Measurements from ENCODE around the gene MMP15. TPM values are rescaled to one million over a fixed set of nuclear protein-coding genes. Genes with fewer than 3 reads are reported as not detected.

MMP15 gene
- total and polyA plus RNA-seq, 4 donors: 0.82 to 5.9 (median 3.8) TPM

- no peaks in the 10 kb centered on the region for H3K9me3 ChIP-seq (ENCODE audit: control insufficient read depth, low read length)
- H3K27me3 ChIP-seq (ENCODE audit: control insufficient read depth in 1 of 2, insufficient read depth in 2 of 2, low read length in 1 of 2): no peaks in the 10 kb centered on the region
- no peaks in the 10 kb centered on the region for H3K36me3 ChIP-seq (ENCODE audit: control insufficient read depth in 1 of 2, insufficient read depth in 2 of 2, low read length in 1 of 2)
- intact Hi-C loops (cut with DNase I): no loop called here
- H3K4me3 ChIP-seq (ENCODE audit: low read length in 2 of 2): no peak overlapping the region
- no peak overlapping the region for H3K27ac ChIP-seq (ENCODE audit: low read depth in 1 of 2, low read length in 2 of 2)
- ATAC-seq (ENCODE audit: low FRiP score) (no peak), DNase-seq (no peak)
- WGBS, 2 donors: 85 to 87% methylated on average over 14 of the region's 14 CpGs
- H3K4me1 ChIP-seq (ENCODE audit: control insufficient read depth in 1 of 2, insufficient read depth in 2 of 2, low read length in 2 of 2): no peaks in the 10 kb centered on the region
Observed at GRCh38 chr16:58040945-58041627, 15.5 kb downstream of the MMP15 start.

- Histone ChIP-seq H3K4me1 (ENCODE audit: control insufficient read depth in 1 of 2, insufficient read depth in 2 of 2, low read length in 2 of 2) (no peaks in the 10 kb centered on the region), H3K36me3 (ENCODE audit: control insufficient read depth in 1 of 2, insufficient read depth in 2 of 2, low read length in 1 of 2) (no peaks in the 10 kb centered on the region), H3K9me3 (ENCODE audit: control insufficient read depth, low read length) (no peaks in the 10 kb centered on the region), H3K27ac (ENCODE audit: low read depth in 1 of 2, low read length in 2 of 2) (no peak overlapping the region), H3K27me3 (ENCODE audit: control insufficient read depth in 1 of 2, insufficient read depth in 2 of 2, low read length in 1 of 2) (no peaks in the 10 kb centered on the region), H3K4me3 (ENCODE audit: low read length in 2 of 2) (no peak overlapping the region)
- DNase-seq: no peak
- WGBS, 2 donors: 96 to 99% methylated on average over 15 to 18 of the region's 18 CpGs
- intact Hi-C loops (cut with DNase I): no loop called here
- no peak for ATAC-seq (ENCODE audit: low FRiP score)
Observed at GRCh38 chr16:58041628-58041955, 16.0 kb downstream of the MMP15 start.

GRCh38 chr16:58042001-58042885, 16.7 kb downstream of the MMP15 start:
- no peaks in the 10 kb centered on the region for H3K36me3 ChIP-seq (ENCODE audit: control insufficient read depth in 1 of 2, insufficient read depth in 2 of 2, low read length in 1 of 2)
- no peaks in the 10 kb centered on the region for H3K27me3 ChIP-seq (ENCODE audit: control insufficient read depth in 1 of 2, insufficient read depth in 2 of 2, low read length in 1 of 2)
- ATAC-seq (ENCODE audit: low FRiP score): no peak
- H3K4me1 ChIP-seq (ENCODE audit: control insufficient read depth in 1 of 2, insufficient read depth in 2 of 2, low read length in 2 of 2): no peaks in the 10 kb centered on the region
- no peak overlapping the region for H3K4me3 ChIP-seq (ENCODE audit: low read length in 2 of 2)
- no peak for DNase-seq
- no peak overlapping the region for H3K27ac ChIP-seq (ENCODE audit: low read depth in 1 of 2, low read length in 2 of 2)
- WGBS, 2 donors: 94 to 96% methylated on average over 22 of the region's 22 CpGs
- H3K9me3 ChIP-seq (ENCODE audit: control insufficient read depth, low read length): no peaks in the 10 kb centered on the region
- intact Hi-C loops (cut with DNase I): loop anchor here in 1 of 2 donors (2.0 kb wide), 1 partner anchor 63 kb away; no protein-coding TSS in a partner anchor

GRCh38 chr16:58042886-58043515, 17.4 kb downstream of the MMP15 start:
- no peak overlapping the region for H3K4me3 ChIP-seq (ENCODE audit: low read length in 2 of 2)
- DNase-seq: no peak
- no peaks in the 10 kb centered on the region for H3K4me1 ChIP-seq (ENCODE audit: control insufficient read depth in 1 of 2, insufficient read depth in 2 of 2, low read length in 2 of 2)
- H3K9me3 ChIP-seq (ENCODE audit: control insufficient read depth, low read length): no peaks in the 10 kb centered on the region
- H3K27me3 ChIP-seq (ENCODE audit: control insufficient read depth in 1 of 2, insufficient read depth in 2 of 2, low read length in 1 of 2): no peaks in the 10 kb centered on the region
- H3K27ac ChIP-seq (ENCODE audit: low read depth in 1 of 2, low read length in 2 of 2): no peak overlapping the region
- no peak for ATAC-seq (ENCODE audit: low FRiP score)
- intact Hi-C loops (cut with DNase I): loop anchor here in 1 of 2 donors (2.0 kb wide), 1 partner anchor 62 kb away; no protein-coding TSS in a partner anchor
- no peaks in the 10 kb centered on the region for H3K36me3 ChIP-seq (ENCODE audit: control insufficient read depth in 1 of 2, insufficient read depth in 2 of 2, low read length in 1 of 2)
- 96 to 98% methylated on average over 16 of the region's 16 CpGs for WGBS, 2 donors

GRCh38 chr16:58043571-58044155, 18.1 kb downstream of the MMP15 start:
- Histone ChIP-seq H3K4me1 (ENCODE audit: control insufficient read depth in 1 of 2, insufficient read depth in 2 of 2, low read length in 2 of 2) (no peaks in the 10 kb centered on the region), H3K27ac (ENCODE audit: low read depth in 1 of 2, low read length in 2 of 2) (no peak overlapping the region), H3K9me3 (ENCODE audit: control insufficient read depth, low read length) (no peaks in the 10 kb centered on the region), H3K27me3 (ENCODE audit: control insufficient read depth in 1 of 2, insufficient read depth in 2 of 2, low read length in 1 of 2) (no peaks in the 10 kb centered on the region), H3K4me3 (ENCODE audit: low read length in 2 of 2) (no peak overlapping the region), H3K36me3 (ENCODE audit: control insufficient read depth in 1 of 2, insufficient read depth in 2 of 2, low read length in 1 of 2) (no peaks in the 10 kb centered on the region)
- 92 to 93% methylated on average over 6 to 7 of the region's 7 CpGs for WGBS, 2 donors
- intact Hi-C loops (cut with DNase I): loop anchor here in 1 of 2 donors (2.0 kb wide), 1 partner anchor 61 kb away; no protein-coding TSS in a partner anchor
- ATAC-seq (ENCODE audit: low FRiP score) (no peak), DNase-seq (no peak)

GRCh38 chr16:58044266-58045019, 18.9 kb downstream of the MMP15 start:
- intact Hi-C loops (cut with DNase I): no loop called here
- DNase-seq (no peak), ATAC-seq (ENCODE audit: low FRiP score) (no peak)
- Histone ChIP-seq H3K36me3 (ENCODE audit: control insufficient read depth in 1 of 2, insufficient read depth in 2 of 2, low read length in 1 of 2) (no peaks in the 10 kb centered on the region), H3K27ac (ENCODE audit: low read depth in 1 of 2, low read length in 2 of 2) (no peak overlapping the region), H3K4me1 (ENCODE audit: control insufficient read depth in 1 of 2, insufficient read depth in 2 of 2, low read length in 2 of 2) (no peaks in the 10 kb centered on the region), H3K4me3 (ENCODE audit: low read length in 2 of 2) (no peak overlapping the region), H3K9me3 (ENCODE audit: control insufficient read depth, low read length) (no peaks in the 10 kb centered on the region), H3K27me3 (ENCODE audit: control insufficient read depth in 1 of 2, insufficient read depth in 2 of 2, low read length in 1 of 2) (no peaks in the 10 kb centered on the region)
- 92 to 93% methylated on average over 9 of the region's 9 CpGs for WGBS, 2 donors

- no peaks in the 10 kb centered on the region for H3K27me3 ChIP-seq (ENCODE audit: control insufficient read depth in 1 of 2, insufficient read depth in 2 of 2, low read length in 1 of 2)
- 90 to 91% methylated on average over 31 of the region's 31 CpGs for WGBS, 2 donors
- intact Hi-C loops (cut with DNase I): no loop called here
- H3K36me3 ChIP-seq (ENCODE audit: control insufficient read depth in 1 of 2, insufficient read depth in 2 of 2, low read length in 1 of 2): no peaks in the 10 kb centered on the region
- H3K4me1 ChIP-seq (ENCODE audit: control insufficient read depth in 1 of 2, insufficient read depth in 2 of 2, low read length in 2 of 2): no peaks in the 10 kb centered on the region
- ATAC-seq (ENCODE audit: low FRiP score) (no peak), DNase-seq (no peak)
- H3K9me3 ChIP-seq (ENCODE audit: control insufficient read depth, low read length): no peaks in the 10 kb centered on the region
- no peak overlapping the region for H3K4me3 ChIP-seq (ENCODE audit: low read length in 2 of 2)
- H3K27ac ChIP-seq (ENCODE audit: low read depth in 1 of 2, low read length in 2 of 2): no peak overlapping the region
Observed at GRCh38 chr16:58045096-58045495, 19.5 kb downstream of the MMP15 start.

Data from aorta (tissue), 5 donors.